GM18507 (cell line): ENCODE measurements around the gene SLAIN2.

Experiments
- DNase-seq: peaks from one replicate; pipeline ENCODE4 v3.0.0; 2011; ENCODE audit warnings: low read depth; ENCODE audit not compliant: insufficient read length; ENCODE audit errors: extremely low spot score
- FAIRE-seq: peaks from 2 replicates; lab custom pipeline; 2011; peaks lifted over from hg19 to GRCh38; lab: Jason Lieb, UNC

Gene SLAIN2

DNA sequence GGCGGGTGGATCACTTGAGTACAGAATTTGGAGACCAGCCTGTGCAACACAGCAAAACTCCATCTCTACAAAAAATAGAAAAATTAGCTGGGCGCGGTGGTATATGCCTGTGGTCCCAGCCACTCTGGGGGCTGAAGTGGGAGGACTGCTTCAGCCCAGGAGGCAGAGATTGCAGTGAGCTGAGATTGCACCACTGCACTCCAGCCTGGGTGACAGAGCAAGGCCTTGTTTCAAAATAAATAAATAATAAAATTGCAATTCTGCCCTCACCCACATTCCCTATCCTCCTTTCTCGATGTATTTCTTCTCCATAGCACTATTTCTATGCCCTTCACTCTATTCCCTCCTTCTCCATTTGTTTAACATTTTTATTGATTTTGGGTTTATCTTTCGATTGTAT, 8.7 kb upstream of the SLAIN2 start:
- FAIRE-seq (no peak), DNase-seq (no peak)

DNA sequence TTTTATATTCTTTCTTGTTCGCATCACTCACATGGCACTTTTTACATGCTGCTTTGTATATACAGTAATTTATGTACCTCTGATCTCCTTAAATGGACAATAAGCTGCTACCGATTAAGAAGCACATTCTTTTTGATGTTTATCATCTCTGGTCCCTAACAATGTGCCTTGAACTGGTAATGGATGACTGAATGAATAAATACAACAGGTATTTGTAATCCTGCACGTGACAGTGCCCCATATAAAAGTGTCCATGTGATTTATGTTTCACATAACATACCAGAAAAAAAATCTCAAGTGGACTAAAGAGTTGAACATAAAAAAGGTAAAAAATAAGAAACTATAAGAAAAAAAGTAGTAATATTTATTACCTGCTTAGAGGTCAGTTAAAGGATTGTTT, 7.7 kb upstream of the SLAIN2 start:
- no peak for FAIRE-seq
- DNase-seq: no peak

DNA sequence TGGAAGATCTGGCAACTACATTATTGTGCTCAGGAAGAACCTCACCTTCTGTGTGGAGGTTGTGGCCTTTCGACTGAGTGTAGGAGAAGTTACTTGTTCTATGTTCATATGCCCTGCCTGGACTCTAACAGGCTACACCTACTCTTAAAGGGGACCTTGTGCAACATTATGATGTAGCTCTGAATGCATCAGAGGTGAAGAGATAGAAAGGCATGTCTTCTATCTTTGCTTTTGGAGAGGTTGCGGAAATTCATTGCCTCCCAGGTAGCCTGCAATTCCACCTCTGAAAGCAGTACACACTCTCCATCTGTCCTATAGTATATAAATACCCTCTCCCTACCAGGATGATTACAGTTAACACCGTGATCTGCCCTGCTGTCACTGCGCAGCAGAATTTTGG, 7.1 kb upstream of the SLAIN2 start:
- FAIRE-seq (no peak), DNase-seq (no peak)

DNA sequence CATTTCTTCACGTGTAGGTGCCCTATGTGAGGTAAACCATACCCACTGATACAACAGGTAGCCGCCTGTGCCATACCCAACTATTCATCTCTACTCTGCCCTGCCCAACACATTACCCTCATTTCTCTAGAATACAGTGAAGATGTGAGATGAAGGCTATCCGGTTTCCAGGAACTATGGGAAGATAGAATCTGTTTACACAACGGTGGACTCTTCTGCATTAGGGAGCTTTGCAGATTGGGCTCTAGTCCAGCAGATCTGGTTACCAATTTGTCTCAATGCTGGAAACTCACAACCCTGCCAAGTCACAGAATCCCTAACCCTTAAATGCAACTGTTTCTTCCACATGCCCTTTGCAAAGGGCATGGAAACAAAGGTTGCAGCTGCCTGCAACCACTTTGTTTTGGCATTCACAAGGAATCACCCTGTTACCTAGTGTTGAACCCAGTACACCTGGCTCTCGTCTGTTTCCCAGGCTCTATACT, 6.4 kb upstream of the SLAIN2 start:
- FAIRE-seq (no peak), DNase-seq (no peak)

DNA sequence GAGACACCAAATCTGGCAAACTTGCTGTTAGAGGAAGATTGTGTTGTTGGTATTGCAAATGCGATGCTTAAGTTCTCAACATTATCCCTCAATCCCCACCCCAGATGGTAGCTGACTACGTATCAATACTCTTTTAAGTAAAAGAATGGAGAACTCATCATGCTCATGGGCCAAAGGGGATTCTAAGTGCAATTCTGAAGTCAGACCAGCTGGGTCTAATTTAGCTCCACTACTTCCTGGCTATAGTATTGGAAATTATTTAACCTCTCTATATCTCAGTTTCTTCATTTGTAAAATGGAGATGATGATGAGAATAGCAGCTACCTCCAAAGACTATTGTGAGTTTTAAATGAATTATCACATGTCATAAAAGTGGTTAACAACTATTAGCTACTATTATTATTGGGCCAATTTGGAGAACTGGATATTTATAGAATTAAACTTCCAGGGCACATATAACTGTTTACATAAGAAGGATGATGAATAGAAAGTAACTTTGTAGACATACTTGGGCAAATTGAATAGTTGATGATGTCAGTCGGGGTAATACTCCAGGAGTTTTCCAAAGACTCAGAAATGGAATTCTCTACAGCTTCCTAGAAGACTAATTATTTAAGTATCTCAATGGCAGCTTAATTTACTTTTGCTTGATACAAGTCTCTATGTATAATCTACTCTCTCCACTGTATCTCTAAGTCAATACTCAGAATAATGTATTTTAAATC, 5.0 kb upstream of the SLAIN2 start:
- no peak for DNase-seq
- FAIRE-seq: no peak

DNA sequence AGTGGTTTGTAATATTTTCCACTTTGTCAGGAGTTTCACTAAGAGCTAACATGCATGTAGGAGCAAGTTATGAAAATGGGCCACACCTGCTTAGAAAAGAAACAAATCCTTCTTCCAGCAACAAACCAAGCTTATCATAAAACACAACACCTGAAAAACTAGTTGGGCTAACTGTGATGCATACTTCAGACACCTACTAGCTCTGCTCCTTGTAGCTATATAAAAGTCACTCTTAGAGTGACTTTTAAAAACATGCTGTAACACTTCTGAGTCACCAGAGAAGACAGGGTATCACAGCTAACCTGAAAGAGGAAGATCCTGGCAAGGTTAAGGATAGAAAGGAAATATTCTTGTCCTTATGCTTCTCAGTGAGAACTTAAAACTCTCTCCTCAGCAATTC, 3.6 kb upstream of the SLAIN2 start:
- DNase-seq (no peak), FAIRE-seq (no peak)

DNA sequence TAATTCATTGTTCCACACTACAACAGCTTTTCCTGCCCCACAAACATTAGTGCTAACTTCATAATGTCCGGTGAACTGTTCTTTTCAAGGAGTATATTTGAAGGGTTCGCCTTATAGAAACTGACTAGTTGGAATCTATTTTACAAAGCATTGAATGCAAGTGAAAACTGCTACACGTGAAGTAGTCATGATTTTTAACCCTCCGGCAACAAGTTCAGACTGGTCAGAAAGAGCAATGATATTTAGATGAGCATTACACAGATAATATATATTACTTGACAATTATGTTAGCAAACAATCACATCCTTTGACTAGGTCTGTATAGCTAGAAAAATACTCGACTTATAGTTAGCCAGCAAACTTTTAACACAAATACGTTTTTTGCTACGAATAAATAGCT, 1.7 kb upstream of the SLAIN2 start:
- FAIRE-seq (no peak), DNase-seq (no peak)

DNA sequence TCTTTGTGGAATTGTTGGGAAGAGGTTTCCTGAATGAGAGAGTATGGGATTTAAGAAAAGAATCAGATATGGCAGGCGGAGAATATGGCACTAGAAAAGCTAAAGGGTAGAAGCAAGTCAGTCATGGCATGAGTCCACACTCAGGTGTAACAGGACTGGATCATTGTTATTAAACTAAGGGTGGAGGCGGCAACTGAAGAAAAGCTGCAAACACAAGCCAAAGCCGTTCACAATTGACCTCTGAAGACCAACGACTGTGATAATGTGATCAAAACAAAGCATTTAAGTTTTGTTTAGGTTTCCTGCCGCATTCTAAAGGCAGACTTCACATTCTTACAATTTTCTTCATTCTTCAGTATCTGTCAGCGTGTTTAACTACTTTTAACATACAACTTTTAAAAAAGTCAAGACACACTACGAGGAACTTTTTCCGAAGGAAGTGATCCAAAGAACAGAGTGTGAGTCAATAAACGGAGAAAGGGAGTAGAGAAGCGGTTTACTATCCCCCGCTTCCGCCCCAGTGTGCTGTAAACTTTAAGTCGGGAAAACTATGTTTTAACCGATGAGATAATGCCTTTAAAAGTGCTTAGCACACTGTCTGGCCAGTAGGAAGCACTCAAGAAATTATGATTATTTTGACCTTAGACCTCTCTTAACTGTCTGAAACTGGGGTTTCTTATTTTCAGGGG, 909 bp upstream of the SLAIN2 start:
- DNase-seq (no peak), FAIRE-seq (peak; percentile 21)

DNA sequence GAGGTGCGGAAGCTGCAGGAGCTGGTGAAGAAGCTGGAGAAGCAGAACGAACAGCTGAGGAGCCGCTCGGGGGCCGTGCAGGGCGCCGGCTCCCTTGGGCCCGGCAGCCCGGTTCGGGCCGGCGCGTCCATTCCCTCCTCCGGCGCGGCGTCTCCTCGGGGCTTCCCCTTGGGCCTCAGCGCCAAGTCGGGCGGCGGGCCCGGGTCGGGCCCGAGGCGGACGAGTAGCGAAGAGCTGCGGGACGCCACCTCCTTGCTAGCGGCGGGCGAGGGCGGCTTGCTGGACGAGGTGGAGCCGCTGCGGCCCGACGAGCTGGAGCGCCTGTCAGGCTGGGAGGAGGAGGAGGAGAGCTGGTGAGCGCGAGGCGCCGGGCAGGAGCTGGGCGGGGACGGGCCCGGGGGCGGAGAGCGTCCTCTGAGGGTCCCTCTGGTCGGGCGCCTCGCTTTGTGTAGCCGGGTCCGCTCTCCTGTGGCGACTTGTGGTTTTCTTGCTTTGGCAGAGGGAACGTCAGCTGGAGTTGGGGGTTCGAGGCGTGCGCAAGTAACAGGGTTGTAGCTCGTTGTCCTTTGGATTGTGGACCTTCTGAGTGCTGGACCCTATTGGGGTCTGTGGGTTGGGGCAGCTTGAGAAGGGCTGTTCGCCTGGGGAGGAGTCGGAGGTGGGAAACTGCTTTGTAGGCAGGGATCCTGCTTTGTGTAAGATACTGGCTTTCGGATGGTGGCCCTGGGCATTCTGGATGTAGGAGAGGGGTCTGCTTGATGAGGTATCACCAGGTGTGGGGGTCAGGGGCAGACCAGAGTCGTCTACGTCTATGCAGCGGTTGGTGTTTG, 662 bp downstream of the SLAIN2 start:
- FAIRE-seq (no peak), DNase-seq (peak; percentile 9)

DNA sequence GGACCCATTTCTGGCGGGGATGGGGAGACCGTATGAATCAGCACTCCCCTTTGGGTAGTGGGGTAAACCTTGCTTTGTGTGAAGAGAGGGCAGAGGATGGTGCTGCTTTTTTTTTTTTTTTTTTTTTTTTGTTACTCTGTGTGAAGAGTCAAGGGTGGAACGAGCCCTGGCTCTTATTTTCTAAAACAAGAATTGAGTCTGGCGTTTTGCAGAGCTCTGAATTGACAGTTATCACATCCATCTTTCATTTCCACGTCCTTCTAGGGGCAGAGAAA, 1.2 kb downstream of the SLAIN2 start:
- FAIRE-seq: peak; percentile 24

DNA sequence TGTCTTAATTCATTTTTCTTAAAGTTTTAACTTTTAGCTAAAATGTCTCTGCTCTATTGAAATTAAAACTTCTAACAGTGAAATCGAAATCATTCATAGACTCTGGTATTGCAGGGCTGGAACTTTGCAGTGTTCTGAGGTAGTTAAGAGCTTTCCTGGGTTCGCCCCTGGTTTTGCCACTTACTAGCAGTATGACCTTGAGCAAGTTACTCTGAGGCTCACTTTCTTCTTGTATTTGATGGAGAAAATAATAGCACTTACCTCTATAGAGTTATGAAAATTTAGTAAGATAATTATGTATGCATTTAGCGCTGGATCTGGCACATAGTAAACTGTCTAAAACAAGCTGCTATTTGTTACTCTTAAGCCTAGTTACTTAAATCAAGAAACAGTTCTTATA, 1.7 kb downstream of the SLAIN2 start:
- FAIRE-seq: no peak
- DNase-seq: no peak

More for the DNA sequence above, 1.2 kb downstream of the SLAIN2 start:
- DNase-seq: no peak

DNA sequence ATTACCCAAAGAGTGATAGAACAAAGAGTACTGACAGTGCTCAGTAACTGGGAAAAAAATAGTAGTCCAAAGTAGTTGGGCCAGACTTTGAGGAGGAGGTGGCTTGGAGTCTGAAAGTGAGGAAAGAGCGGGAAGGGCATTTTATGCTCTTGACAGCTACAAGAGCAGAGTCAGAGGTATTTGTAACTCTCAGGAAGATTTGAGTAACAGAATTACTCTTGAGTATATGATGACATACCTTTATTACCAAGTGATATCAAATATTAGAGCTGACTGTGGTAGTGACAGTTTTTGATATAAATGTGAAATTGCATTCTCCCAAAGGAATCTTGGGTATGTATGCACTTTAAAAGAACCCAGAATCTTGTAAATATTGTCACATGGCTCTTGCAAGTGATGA, 2.2 kb downstream of the SLAIN2 start:
- no peak for DNase-seq
- no peak for FAIRE-seq

DNA sequence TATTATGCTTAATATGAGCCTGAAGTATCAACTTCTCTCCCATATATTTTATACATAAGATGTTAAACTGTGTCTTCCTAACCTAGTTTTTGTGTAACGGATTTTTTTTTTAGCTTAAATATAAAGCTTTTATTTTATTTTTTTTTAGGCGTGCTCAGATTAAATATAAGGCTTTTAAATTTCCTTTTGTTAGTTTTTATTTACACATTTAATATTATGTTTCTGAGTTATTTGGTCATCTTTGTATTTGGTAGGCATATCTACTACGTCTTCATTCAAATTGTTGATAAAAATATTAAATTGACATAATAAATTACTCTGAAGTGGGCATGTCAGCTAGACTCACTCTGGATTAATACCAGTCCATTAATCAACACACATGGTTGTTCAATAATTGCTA, 4.2 kb downstream of the SLAIN2 start:
- no peak for DNase-seq
- no peak for FAIRE-seq

DNA sequence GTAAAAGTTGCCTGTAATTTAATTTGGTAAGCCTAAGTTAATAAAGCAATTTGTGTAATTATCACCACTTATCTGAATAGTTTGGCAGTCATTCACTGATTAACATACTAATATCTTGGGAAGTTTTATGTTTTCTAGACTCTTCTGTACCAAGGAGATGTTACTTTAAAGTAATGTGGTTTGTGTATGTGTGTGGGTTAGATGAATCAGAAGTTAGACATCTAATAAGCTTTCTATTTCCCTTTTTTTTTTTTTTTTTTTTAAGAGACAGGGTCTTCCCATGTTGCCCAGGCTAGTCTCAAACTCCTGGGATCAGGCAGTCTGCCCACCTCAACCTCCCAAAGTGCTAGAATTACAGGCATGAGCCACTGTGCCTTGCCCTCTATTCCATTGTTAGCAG, 5.3 kb downstream of the SLAIN2 start:
- FAIRE-seq: no peak

DNA sequence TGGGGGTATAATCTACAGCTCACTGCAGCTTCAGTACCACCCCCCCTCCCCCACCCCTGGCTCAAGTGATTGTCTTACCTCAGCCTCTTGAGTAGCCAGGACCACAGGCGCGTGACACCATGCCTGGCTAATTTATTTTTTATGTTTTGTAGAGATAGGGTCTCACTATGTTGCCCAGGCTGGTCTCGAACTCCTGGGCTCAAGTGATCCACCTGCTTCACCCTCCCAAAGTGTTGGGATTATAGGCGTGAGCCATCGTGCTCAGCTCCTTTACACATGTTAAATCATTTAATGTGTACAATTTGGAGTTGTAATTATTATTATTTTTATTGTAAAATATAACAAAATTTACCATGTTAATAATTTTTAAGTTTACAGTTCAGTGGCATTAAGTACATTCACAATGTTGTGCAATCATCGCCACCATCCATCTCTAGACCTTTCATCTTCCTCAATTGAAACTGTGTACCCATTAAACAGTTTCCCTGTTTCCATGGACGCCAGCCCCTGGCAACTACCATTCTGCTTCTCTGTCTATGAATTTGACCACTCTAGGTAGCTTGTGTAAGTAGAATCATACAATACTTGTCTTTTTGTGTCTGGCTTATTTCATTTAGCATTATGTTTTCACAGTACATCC, 6.1 kb downstream of the SLAIN2 start:
- DNase-seq (no peak), FAIRE-seq (no peak)

More for the DNA sequence above, 5.3 kb downstream of the SLAIN2 start:
- DNase-seq: no peak

DNA sequence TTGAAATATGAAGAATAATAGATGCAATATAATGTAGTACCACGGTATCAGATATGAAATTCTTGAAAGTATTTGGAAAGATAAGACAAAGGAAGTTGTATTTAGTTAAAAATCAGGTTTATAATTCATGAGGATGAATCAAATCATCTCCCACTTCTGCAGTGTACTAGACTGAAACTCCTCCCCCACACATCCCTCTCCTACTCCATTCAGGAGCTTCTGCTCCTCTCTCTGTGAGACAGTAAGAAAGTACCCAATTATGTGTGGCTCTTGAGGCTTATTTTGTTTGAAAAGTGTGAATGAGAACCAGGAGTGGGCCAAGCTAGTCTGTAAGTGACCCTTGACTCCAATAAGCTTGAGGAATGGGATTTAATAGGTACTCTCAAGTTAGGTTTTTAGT, 9.5 kb downstream of the SLAIN2 start:
- FAIRE-seq (no peak), DNase-seq (no peak)

DNA sequence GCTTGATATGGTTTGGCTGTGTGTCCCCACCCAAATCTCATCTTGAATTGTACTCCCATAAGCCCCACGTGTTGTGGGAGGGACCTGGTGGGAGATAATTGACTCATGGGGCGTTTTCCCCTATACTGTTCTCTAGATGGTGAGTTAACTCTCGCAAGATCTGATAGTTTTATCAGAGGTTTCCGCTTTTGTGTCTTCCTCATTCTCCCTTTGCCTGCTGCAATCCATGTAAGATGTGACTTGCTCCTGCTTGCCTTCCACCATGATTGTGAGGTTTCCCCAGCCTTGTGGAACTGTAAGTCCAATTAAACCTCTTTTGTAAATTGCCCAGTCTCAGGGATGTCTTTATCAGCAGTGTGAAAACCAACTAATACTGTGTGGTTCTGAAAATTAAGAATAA, 11.5 kb downstream of the SLAIN2 start:
- no peak for FAIRE-seq
- DNase-seq: no peak

DNA sequence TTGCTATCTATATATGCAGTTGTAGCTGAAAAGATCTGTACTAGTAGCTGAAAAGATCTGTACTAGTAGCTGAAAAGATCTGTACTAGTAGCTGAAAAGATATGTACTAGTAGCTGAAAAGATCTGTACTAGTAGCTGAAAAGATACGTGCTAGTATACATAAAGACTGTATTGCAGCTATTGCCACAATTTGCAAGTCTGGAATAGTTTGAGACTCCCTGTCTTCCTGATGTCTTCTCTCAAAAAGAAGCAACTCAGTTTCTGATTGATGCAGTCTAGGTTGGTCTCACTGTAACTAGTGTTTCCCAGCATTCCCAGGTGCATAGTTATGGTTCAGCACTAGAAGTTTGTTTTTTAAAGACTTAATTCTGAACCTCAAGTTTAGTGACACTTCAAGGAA, 15.0 kb downstream of the SLAIN2 start:
- FAIRE-seq: no peak
- no peak for DNase-seq

DNA sequence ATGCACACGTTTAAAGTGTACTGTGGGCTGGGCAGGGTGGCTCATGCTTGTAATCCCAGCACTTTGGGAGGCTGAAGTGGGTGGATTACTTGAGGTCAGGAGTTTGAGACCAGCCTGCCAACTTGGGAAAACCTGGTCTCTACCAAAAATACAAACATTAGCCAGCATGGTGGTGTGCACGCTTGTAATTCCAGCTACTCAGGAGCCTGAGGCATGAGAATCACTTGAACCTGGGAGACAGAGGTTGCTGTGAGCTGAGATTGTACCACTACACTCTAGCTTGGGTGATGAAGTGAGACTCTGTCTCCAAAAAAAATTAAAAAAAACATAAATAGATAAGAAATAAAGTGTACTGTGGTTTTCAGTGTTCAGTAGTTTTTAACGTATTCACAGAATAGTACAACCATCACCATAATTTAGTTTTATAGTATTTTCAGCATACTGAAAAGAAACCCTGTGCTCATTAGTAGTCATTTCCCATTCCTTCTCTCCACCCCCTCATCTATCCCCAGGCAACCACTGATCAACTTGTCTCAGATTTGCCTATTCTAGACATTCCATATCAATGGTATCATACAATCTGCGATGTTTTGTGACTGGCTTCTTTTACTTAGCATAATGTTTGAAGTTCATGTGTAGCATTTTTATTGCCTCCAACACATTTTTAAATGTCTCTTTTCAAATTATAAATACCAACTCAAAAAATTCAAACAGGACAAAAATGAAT, 19.1 kb downstream of the SLAIN2 start:
- FAIRE-seq (no peak), DNase-seq (no peak)

DNA sequence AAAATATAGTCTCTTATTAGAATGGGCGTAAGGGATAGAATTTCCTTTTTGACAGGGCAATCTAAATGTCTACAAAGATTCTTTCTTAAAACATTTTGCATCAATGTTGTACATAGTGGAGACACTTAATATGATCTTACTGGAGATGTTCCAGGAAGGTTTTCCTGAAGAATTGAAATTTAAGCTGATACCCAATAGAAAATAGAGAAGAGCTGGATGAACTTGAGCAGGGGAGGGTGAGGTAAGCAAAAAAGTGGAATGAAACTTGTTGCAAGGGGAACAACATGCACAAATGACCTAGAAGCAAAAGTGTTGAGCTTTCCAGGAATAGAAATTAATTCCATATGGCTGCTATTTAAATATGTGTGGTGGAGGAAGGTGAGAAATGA, 19.7 kb downstream of the SLAIN2 start:
- FAIRE-seq (no peak), DNase-seq (no peak)
